Right renal cortex interstitium (tissue), 3 donors: ENCODE measurements around the gene CERS5. TPM values are rescaled to one million over a fixed set of nuclear protein-coding genes. Genes with fewer than 3 reads are reported as not detected.
"Not testable (repeated sequence)": the region's sequence is repeated elsewhere in the genome, so short reads cannot be mapped to it uniquely, and the experiment has no call there.

Experiments used
- DNase-seq, 3 donors: peaks; one replicate each; pipeline ENCODE4 v3.0.0-alpha.2; 2013; ENCODE audit warnings: low read depth in 3 of 3, low spot score in 2 of 3
- polyA plus RNA-seq, 3 donors: library from polyadenylated mRNA; unstranded; fragments of 120-200 nt; gene quantifications; one replicate each; pipeline ENCODE4 v1.2.1, GENCODE V29; 2013; ENCODE audit not compliant: insufficient read length in 3 of 3

Gene CERS5
- polyA plus RNA-seq, 3 donors, result 84.5 to 87.9 (median 86.1) TPM

DNA sequence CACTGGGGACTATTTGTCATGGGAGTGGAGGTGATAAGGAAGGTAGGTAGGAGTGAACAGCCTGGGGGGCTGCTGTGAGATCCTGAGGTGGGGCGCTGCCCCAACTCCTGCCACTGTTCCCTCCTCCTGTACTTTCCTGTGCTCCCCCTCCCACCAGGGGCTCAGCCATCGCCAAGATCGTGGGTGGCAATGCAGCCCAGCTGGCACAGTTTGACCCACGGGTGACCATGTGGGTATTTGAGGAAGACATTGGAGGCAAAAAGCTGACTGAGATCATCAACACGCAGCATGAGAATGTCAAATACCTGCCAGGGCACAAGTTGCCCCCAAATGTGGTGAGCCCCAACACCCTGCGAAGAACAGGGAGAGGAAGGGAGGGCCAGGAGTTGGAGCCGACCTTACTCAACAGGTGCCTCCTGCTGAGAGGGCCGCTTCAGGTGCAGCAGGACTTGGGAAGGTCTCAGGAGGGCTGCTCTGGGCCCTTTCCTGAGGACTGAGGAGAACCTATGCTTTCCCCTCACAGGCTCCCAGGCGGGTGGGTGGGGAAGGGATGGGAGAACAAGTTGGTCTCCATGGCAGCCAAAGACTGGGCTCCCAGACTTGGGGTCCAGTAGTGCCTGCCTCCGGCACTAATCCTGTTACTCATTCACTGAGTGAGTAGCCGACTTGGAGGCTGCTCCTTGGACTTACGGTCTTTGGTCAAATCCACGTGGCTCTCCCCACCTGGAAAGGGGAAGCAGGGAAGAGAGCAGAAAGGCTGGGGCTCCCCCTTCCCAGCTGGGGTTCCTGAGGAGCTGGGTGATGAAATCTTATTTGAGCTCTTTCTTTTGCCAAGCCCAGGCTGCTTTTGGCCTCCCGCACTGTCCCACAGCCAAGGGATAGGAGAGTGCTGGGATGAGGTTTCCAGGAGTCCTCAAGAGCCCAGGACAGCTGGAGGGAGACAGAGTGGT lies 62.5 kb downstream of the CERS5 start:
- DNase-seq, result no peak

DNA sequence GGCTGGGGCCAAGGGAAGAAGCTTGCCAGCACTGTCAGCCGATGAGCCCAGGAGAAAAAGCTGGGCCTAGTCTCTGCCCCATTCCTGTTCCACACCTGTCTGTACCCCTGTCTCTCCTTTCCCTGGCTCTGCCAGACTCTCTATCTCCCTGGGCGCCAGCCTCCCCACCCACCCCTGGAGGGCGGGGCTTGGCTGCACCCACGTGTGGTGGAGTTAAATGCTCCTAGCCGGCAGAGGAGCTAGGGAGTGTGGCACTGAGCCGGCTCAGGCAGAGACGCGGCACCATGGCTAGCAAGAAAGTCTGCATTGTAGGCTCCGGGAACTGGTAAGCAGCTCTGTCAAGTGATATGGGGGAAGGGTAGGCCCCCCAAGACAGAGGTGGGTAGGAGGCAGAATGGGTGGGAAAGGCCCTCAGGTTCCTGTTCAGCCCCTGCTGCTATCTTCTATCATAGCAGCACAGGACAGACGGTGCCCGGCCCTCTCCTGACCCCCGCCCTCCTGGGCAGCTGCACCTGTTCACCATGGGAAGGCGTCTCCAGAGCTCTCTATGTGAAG lies 63.3 kb downstream of the CERS5 start, which contains the start of gene GPD1:
Gene GPD1, plus strand, starts transcription at position 242 of the 555 bp plus-strand sequence. Its CDS starts 43 bp downstream, at position 285.
- DNase-seq, result no peak

DNA sequence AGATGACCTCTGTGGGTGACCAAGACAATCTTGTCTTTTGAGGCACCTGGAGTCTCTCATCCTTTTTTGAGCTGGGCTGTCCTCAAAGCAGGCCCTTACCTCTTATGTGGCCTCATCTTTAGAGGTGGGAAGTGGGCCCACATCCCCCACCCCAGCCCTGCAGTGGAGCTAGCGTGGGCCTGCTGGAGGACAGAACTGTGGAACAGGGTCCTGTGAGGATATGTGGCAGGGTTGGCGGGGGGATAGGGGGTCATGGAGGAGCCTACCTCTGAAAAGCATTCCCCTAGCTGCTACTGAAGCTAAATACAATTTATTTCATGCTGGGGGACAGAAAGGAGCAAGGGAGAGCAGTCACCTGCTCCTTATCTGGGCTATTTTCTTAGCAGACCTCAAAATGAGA lies 63.8 kb downstream of the CERS5 start:
- DNase-seq, result no peak

DNA sequence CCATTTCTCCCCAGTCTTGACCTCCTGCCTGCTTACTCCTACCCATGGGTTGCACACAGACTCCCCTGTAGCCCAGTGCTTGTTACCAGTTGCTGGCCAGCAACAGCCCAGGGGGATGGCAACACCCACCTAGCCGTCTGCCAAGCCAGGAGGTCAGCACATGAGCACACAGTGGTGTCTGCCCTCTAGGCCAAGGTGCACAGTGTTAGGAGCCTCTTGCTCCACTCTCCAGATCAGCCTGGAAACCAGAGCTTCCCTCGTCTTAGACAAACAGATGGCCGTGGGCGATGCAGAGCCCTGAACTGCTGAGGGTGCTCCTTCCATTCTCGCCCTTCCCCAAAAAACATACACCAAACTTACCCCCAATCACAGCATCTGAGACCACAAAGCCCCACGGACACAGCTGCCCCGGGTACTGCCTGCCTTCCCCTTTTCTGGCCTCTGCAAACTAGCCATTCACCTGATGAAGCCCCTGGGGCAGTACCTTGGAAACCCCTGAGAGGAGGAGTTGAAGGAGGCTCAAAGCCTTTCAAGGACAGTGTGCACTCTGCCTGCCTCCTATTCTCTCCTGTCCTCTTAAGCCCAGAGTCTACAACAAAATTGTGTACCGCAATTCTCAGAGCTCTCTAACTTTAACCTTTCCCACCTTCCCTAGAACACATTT lies 64.4 kb downstream of the CERS5 start:
- no peak for DNase-seq

DNA sequence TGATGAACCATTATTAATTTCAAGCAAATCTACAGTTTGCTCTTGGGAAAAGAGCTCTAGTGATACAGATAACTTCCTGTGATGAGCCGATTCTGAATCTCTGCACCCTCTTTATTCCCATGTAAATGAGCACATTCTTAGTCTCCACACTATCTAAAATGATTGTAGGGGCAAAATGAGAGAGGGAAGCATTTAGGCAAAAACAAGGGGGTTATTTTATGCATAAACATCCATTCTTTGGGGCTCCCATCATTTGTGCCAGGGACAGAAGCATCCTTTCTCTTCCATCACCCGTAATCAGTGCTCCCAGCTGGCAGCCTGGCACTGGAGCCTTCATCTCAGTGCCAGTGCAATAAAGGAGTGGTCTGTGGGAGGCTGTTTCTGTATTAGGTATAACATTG lies 65.0 kb downstream of the CERS5 start:
- DNase-seq, result no peak

DNA sequence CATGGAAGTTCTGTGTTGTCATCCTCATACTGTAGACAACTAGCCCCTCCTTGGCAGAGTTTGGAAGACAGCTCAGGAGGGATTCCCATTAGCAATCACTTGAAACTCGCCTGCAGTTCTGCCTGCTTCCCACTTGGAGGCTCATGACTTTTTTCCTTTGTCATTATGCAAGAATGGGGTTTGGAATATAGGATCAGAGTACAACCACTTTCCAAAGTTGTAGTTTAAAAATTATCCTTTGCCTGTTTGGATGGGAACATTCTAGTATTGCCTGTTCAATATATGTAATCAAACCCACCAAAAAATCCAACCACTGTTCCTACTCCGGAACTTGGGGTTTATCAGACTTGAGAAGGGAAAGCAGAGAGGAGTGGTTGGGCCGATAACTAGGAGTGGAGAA lies 65.5 kb downstream of the CERS5 start:
- no peak for DNase-seq

DNA sequence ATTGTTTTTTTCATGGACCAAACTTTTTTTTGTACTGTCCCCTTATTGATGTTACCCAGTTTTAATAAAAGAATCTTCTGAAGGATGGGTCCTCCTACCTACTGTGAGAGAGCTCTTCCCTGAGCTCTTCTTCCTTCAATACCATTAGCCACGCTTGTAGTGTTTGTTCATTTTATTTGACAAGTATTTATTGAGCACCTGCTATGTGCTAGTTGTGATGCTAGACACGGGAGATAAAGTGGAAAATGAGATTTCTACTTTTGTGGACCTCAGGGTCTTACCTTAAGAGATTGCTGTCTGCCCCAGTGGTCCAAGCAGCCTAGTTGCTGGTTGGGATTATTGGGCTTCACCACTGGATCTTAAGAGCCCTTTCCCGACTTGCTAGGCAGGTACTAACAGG lies 66.6 kb downstream of the CERS5 start:
- no peak for DNase-seq

DNA sequence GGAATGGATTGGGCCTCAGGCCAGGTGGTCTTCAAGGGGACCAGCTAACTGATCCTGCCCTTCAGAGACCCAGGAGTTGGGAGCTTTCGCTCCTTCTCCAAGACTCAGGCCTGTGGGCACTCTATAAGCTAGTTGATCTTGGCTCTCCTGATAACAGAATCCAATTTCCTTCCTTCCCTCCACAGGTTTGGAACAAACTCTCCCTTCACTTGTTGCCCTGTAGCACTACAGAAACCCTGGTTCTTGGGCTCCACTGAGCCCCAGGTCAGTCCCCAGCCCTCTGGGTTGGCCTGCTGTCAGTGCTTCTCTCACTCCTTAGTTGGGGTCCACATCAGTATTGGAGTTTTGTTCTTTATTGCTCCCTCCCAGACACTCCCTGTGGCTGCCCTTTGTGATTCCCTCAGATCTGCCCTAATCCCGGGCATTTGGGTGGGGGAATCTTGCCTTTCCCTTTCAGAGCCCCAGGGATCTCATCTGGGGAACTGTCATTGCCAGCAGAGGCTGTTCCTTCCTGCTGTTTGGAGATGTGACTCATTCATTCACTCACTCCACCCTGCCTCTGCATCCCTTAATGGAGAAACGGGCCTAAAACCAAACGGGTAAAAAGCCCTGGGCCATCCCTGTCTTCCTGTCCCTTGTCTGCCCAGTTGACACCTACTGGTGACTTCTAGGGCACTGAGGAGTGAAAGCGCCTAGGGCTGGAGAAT lies 67.7 kb downstream of the CERS5 start:
- no peak for DNase-seq

DNA sequence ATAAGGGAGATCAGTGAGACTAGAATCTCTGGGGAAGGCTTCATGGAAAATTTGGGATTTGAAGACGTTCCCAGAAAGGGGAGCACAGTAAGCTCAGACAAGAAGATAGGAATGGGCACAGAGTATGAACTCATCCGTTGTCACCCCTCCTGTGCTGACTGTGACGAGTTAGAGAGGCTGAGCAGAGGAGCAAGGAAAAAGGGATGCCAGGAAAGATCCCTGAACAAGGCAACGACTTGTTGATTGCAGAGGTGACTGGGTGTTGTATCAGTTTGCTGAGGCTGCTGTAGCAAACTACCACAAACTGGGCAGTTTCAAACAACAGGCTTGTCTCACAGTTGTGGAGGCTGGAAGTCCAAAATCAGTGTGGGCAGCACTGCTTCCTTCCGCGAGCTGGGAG lies 69.2 kb downstream of the CERS5 start:
- no peak for DNase-seq

DNA sequence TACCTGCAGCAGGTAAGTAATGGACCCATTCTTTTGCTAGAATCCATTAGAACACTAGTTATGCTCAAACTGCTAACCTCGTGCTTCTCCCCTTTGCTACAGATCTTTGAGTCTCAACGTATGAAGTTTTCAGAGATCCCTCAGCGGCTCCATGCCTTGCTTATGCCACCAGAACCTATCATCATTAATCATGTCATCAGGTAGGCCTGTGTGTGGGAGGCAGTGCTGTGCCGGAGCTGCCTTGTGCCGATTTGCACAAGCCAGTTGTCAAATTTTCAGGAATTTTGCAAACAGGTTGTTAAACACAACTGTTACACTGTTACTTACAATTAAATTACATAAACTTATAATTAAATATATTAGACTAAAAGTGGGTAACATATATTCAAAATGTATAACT lies 76.8 kb downstream of the CERS5 start:
- DNase-seq, result no peak

DNA sequence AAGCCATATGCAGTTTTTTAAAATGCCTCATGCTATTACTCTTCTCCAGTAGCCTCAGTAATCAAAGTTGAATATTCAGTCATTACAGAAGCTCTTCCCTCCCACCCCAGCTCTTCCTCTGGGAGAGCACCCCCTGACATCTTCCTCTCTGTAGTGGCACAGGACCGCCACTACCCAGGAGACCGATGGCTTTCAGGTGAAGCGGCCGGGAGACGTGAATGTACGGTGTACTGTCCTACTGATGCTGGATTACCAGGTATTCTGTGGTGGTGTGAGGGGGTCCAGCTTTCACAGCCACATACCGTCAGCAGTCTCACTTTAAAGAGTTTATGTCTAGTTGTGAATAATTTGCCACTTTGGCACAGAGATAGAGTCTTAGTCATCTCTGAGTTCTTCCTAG lies 77.4 kb downstream of the CERS5 start:
- DNase-seq, result no peak

DNA sequence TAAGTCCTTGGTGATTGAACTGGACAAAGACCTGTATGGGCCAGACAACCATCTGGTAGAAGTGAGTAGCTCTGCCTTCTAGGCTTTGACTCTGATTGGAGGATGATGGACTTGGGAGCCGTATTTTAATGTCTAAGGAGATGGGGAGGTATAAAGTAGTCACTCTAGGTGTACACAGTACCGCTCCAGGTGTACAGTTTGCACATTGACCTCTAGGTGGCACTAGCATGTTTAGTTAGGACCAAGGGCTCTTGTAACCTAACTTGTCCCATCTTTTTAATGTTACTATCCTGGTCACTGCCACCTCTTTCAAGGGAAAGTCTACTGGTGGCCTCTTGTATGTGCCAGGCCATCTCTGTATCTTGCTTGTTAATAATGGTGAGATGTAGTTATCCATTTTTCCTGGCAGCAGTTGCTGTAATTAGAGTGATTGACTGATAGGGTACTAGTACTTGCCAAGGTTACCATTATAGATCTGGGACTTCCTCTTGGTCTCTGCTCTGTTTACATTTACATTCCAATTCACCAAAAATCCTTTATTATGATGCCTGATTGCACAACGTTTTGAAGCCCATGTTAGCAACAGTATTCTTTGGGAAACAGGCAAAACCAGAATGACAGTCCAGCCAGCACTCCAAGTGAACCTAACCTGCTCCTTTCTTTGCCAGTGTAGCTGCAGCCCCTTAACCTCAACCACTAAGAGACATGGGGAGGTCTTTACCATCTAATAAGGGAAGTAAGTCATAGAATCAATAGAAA lies 78.4 kb downstream of the CERS5 start:
- no peak for DNase-seq

DNA sequence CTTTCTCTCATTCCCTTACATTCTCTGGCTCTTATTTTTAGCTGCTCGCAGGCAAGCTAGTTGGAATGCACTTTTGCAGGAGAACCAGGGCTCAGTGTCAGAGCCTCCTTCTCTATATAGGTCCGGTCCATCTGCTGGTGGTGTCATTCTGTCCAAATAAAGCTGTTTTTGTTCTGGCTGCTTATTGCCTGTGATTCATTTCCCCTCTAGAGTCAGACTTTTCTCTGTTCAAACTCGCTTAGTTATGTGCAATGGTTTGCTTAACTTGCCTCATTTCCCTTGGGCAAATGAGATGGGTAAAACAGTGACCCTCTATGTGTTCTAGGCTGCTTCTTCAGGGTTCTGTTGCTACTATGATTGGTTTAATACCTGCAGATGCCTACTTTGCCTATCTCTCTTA lies 79.2 kb downstream of the CERS5 start:
- no peak for DNase-seq

DNA sequence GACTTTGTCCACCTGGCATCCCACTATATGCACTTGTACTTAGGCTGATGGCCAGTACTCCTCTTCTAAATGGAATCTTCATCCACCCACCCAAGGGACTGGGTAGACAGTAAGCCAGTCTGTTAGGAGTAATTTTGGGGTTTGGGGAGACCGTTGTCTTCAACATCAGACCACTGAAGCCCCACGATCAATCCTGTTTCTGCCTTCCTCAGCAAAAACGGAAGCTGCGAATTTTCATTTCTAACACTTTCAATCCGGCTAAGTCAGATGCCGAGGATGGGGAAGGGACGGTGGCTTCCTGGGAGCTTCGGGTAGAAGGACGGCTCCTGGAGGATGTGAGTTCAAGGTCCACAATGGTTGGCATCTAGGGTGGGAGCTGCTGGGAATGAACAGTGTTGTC lies 80.0 kb downstream of the CERS5 start:
- DNase-seq, result no peak

DNA sequence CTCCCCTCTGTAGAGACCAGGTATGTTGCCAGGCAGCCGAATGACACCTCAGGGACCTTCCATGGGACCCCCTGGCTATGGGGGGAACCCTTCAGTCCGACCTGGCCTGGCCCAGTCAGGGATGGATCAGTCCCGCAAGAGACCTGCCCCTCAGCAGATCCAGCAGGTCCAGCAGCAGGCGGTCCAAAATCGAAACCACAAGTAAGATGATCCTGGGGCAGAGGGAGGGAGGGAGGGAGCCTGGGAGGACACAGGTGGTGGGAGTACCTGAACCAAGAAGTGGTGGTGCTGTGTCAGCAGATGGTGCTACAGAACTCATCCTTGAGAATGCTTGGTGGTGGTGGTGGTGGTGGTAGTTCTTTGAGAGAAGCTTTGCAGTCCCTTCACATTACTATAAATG lies 81.0 kb downstream of the CERS5 start:
- DNase-seq, result no peak

DNA sequence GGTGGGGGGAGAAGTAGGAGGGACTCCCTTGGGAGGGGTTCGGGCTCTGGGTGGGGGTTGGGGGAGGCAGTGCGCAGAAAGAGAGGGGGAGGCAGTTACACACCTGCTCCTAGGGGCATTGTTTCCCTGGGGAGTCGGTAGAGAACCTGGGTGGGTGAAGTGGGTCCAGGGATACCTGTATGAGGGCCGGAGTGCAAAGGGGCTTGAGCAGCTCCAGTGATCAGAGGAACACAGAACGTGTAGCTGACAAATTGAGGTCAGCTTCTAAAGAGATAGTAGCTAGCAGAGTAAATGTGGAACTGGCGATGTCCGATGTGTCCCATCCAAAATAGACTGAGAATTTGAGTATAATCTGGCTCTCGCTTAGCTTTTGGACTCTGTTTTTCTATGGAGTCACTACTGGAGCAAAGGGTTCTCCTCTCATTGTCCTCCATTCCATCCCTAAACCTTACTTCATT lies 81.5 kb downstream of the CERS5 start:
- DNase-seq, result no peak

DNA sequence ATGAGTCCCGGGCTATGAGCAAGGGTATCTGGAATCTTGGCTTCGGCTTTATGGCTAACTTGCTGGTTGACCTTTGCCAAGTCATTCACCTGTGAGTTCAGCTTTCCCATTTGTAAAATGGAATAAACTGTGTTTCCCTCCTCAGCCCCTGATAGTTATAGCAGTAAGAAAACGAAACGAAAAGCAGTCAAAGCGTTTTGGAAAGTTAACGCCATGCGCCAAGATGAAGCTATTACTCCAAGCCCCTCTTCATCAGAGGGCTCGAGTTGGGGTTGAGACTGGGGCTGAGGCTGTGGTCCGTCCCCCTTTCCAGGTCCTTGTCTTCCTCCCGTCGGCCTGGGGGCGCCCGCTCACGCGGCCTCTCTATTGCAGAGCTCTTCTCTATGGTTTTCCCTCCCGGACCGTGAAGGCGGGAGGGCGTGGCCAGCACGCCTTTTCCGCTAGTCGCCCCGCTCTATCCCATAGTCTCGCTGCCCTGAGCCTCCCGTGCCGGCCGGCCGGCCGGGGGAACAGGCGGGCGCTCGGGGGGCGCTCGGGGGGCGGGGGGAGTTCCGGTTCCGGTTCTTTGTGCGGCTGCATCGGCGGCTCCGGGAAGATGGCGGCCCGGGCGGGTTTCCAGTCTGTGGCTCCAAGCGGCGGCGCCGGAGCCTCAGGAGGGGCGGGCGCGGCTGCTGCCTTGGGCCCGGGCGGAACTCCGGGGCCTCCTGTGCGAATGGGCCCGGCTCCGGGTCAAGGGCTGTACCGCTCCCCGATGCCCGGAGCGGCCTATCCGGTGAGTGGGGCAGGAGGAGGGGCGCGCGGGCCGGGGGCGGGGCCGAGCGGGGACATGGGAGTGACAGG lies 82.2 kb downstream of the CERS5 start, which contains the start of gene SMARCD1:
Gene SMARCD1, plus strand, starts transcription at position 568 of the 840 bp plus-strand sequence. Its CDS starts 28 bp downstream, at position 596.
- peak; percentile 74 to 85 (median 84) for DNase-seq

DNA sequence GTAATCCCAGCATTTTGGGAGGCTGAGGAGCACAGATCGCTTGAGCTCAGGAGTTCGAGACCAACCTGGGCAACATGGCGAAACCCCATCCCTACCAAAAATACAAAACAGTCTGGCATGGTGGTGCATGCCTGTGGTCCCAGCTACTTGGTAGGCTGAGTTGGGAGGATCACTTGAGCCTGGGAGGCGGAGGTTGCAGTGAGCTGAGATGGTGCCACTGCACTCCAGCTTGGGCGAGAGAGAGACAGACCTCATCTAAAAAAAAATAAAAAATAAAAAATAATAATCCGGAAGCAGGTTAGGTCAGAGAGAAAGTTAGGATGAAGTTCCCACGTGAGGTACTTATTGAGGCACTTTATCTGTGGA lies 82.8 kb downstream of the CERS5 start:
- not testable (repeated sequence) for DNase-seq

DNA sequence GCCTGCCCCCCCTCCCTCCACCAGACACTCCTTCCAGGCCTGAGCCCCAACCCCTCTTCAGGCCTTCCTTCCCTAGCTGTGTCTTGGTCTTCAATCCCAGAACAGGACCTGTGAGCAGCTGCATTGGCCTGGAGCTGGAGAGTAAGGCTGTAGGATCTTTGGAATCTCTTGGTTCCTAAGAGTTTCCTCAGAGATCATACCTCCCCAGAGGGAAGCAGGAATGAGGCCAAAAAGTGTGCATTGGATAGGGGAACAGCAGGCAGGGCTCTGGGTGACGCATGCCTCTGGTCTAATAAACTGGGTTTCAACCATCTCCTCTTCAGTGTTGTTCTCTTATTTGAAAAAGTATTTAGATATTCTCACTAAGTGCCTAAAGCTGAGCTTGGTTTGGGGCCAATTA lies 83.9 kb downstream of the CERS5 start:
- DNase-seq, result no peak
